DMS153 treated with DMSO at 0.1 percent for 48 hours (cell line): ENCODE data around the gene SMPD1.

Source experiments
- DNase-seq: peaks from one replicate; lab custom pipeline; 2025; ENCODE audit not compliant: unreplicated experiment; lab: John Stamatoyannopoulos, UW

The SMPD1 gene

GRCh38 chr11:6389905-6390717 is at the start of gene SMPD1:
SMPD1 (plus strand) TSS chr11:6390474; CDS start chr11:6390599, 125 bp downstream.
- peak; percentile 87 for DNase-seq

- DNase-seq: no peak
These were observed 44.9 kb upstream of the SMPD1 start for GRCh38 chr11:6345366-6345765.

GRCh38 chr11:6350043-6350442 is 40.2 kb upstream of the SMPD1 start:
- DNase-seq: no peak

- DNase-seq: no peak
These were observed 39.8 kb upstream of the SMPD1 start for GRCh38 chr11:6350486-6350885.

- DNase-seq: no peak
These were observed 38.4 kb upstream of the SMPD1 start for GRCh38 chr11:6351782-6352382.

GRCh38 chr11:6353367-6353987 is 36.8 kb upstream of the SMPD1 start:
- DNase-seq: peak; percentile 78

GRCh38 chr11:6354651-6355485 is 35.4 kb upstream of the SMPD1 start:
- no peak for DNase-seq

GRCh38 chr11:6356503-6357055 is 33.7 kb upstream of the SMPD1 start:
- no peak for DNase-seq

- DNase-seq: no peak
These were observed 33.1 kb upstream of the SMPD1 start for GRCh38 chr11:6357222-6357621.

- no peak for DNase-seq
These were observed 30.1 kb upstream of the SMPD1 start for GRCh38 chr11:6360183-6360582.

- no peak for DNase-seq
These were observed 27.9 kb upstream of the SMPD1 start for GRCh38 chr11:6362185-6362872.

GRCh38 chr11:6362873-6363678 is 27.2 kb upstream of the SMPD1 start:
- DNase-seq: peak; percentile 24

- no peak for DNase-seq
These were observed 24.6 kb upstream of the SMPD1 start for GRCh38 chr11:6365659-6366058.

- DNase-seq: no peak
These were observed 18.4 kb upstream of the SMPD1 start for GRCh38 chr11:6371825-6372224.

- no peak for DNase-seq
These were observed 12.2 kb upstream of the SMPD1 start for GRCh38 chr11:6377902-6378639.

- no peak for DNase-seq
These were observed 11.7 kb upstream of the SMPD1 start for GRCh38 chr11:6378640-6378989.

GRCh38 chr11:6385046-6385777 is 5.1 kb upstream of the SMPD1 start:
- no peak for DNase-seq
